Endothelial cell of umbilical vein (primary cell): ENCODE data around the gene SLC9A9. TPM values are rescaled to one million over a fixed set of nuclear protein-coding genes. Genes with fewer than 3 reads are reported as not detected.

ENCODE experiments used
- BruUV-seq: library from RNA; stranded (reverse); fragments of 400-500 nt; replicated peaks from 2 replicates; lab custom pipeline; 2021; lab: Mats Ljungman, UMichigan
- CTCF ChIA-PET: fragments of 300-600, 350-600 bp; sonication (Branson Sonifier 250); formaldehyde crosslinking; loops from one replicate; lab custom pipeline; 2021; ENCODE audit warnings: antibody characterized with exemption, inconsistent platforms; lab: Charles Lee
- POLR2A ChIA-PET: fragments of 300-600, 350-600 bp; sonication (Branson Sonifier 250); formaldehyde crosslinking; loops from one replicate; lab custom pipeline; 2021; ENCODE audit warnings: antibody characterized with exemption, inconsistent platforms; lab: Charles Lee
- DNase-seq: peaks from one replicate; pipeline ENCODE4 v3.0.0-alpha.2; 2011; ENCODE audit warnings: low read depth, low spot score
- FAIRE-seq: peaks from 2 replicates; lab custom pipeline; 2011; peaks lifted over from hg19 to GRCh38; lab: Jason Lieb, UNC
- H2AFZ ChIP-seq: 2 replicates; pipeline ENCODE4 v1.6.0; 2012; ENCODE audit warnings: low read depth, low read length, control low read depth, inconsistent platforms
- H3K27ac ChIP-seq: 2 replicates; pipeline ENCODE4 v1.5.1; 2011; ENCODE audit warnings: low read depth, mild to moderate bottlenecking, control low read depth, low read length, moderate library complexity; ENCODE audit not compliant: insufficient read depth
- H3K27me3 ChIP-seq, 2 experiments: 2 replicates each; pipeline versions ENCODE4 v1.6.0 to v1.6.1; 2011; ENCODE audit warnings: low read length in 2 of 2, mixed read lengths in 1 of 2; ENCODE audit not compliant: control insufficient read depth in 2 of 2, insufficient read depth in 2 of 2
- H3K36me3 ChIP-seq, 2 experiments: 2 replicates in 1 of 2; 3 replicates in 1 of 2; pipeline ENCODE4 v1.5.1; 2011; ENCODE audit warnings: low read length in 2 of 2, mild to moderate bottlenecking in 1 of 2, moderate library complexity in 1 of 2; ENCODE audit not compliant: control insufficient read depth in 2 of 2, insufficient read depth in 2 of 2; ENCODE audit errors: extremely low read depth in 1 of 2
- H3K4me1 ChIP-seq: 3 replicates; pipeline ENCODE4 v1.5.1; 2011; ENCODE audit warnings: mild to moderate bottlenecking, low read length; ENCODE audit not compliant: control insufficient read depth, insufficient read depth; ENCODE audit errors: extremely low read depth
- H3K4me2 ChIP-seq: 2 replicates; pipeline ENCODE4 v1.6.1; 2011; ENCODE audit warnings: low read length, control low read depth, mixed read lengths; ENCODE audit not compliant: insufficient read depth
- H3K4me3 ChIP-seq, 3 experiments: fragments of 200-600 bp in 1 of 3; sonication (generic), shearing (Covaris generic) in 1 of 3; replicated peaks in 1 of 3; 2 replicates each; pipeline ENCODE4 v1.5.1; 2011 to 2016; ENCODE audit warnings: control low read depth in 3 of 3, low read length in 3 of 3, mild to moderate bottlenecking in 2 of 3, inconsistent platforms in 1 of 3, low read depth in 1 of 3, moderate library complexity in 1 of 3; ENCODE audit not compliant: insufficient read depth in 1 of 3
- H3K79me2 ChIP-seq: 2 replicates; pipeline ENCODE4 v1.6.0; 2012; ENCODE audit warnings: low read length, inconsistent platforms; ENCODE audit not compliant: control insufficient read depth, insufficient read depth
- H3K9ac ChIP-seq: replicated peaks from 2 replicates; pipeline ENCODE3; 2011; ENCODE audit warnings: low read length, control low read depth; ENCODE audit not compliant: insufficient read depth; ENCODE audit errors: extremely low read depth
- H3K9me1 ChIP-seq: replicated peaks from 3 replicates; pipeline ENCODE4 v1.6.0; 2011; ENCODE audit warnings: mild to moderate bottlenecking, low read length; ENCODE audit not compliant: control insufficient read depth, insufficient read depth; ENCODE audit errors: extremely low read depth
- H3K9me3 ChIP-seq: replicated peaks from 2 replicates; pipeline ENCODE4 v1.5.1; 2012; ENCODE audit warnings: low read length, inconsistent platforms; ENCODE audit not compliant: control insufficient read depth, insufficient read depth
- H4K20me1 ChIP-seq: replicated peaks from 2 replicates; pipeline ENCODE3; 2011; ENCODE audit warnings: mild to moderate bottlenecking, low read length; ENCODE audit not compliant: control insufficient read depth, insufficient read depth; ENCODE audit errors: extremely low read depth
- EZH2 ChIP-seq: IDR thresholded peaks from 2 replicates; pipeline ENCODE4 v1.6.1; 2012; ENCODE audit warnings: borderline replicate concordance, low read depth, mild to moderate bottlenecking, moderate library complexity, low read length, inconsistent platforms; ENCODE audit not compliant: severe bottlenecking
- FOS ChIP-seq: IDR thresholded peaks from 2 replicates; pipeline ENCODE4 v1.6.1; 2011; ENCODE audit warnings: mild to moderate bottlenecking, low read length, moderate library complexity, borderline replicate concordance; ENCODE audit not compliant: insufficient read depth
- GATA2 ChIP-seq: IDR thresholded peaks from 2 replicates; pipeline ENCODE4 v1.7.0; 2011; ENCODE audit warnings: low read depth, mild to moderate bottlenecking, moderate library complexity, mixed read lengths, low read length; ENCODE audit not compliant: insufficient read length, insufficient read depth
- MYC ChIP-seq: IDR thresholded peaks from one replicate; pipeline ENCODE4 v1.6.1; 2011; ENCODE audit warnings: mild to moderate bottlenecking, low read depth, low read length
- POLR2A ChIP-seq: IDR thresholded peaks from 2 replicates; pipeline ENCODE4 v1.6.1; 2012; ENCODE audit warnings: low read depth, mild to moderate bottlenecking, control low read depth, low read length
- POLR2AphosphoS5 ChIP-seq: IDR thresholded peaks from 2 replicates; pipeline ENCODE4 v1.6.1; 2012; ENCODE audit warnings: low read depth, mild to moderate bottlenecking, control low read depth, low read length, moderate library complexity; ENCODE audit not compliant: insufficient read depth
- dilution Hi-C: fragments of 300-500 bp; cut with MboI; formaldehyde crosslinking; loops from one replicate; pipeline ENCODE4 v1.15.0; 2019; ENCODE audit warnings: low sequenced_read_pairs; ENCODE audit not compliant: extremely low pct_ligation_motif_present
- intact Hi-C: fragments of 100-400 bp; cut with micrococcal nuclease; formaldehyde crosslinking; loops from one replicate; pipeline ENCODE4 v1.10.0; 2022
- polyA plus RNA-seq, 4 experiments: library from polyadenylated mRNA; depleted of rRNA in 3 of 4; stranded (reverse) in 3 of 4; unstranded in 1 of 4; fragments of >200 nt; gene quantifications; 2 replicates each; pipeline versions ENCODE4 v1.2.1 to v1.2.3, GENCODE V29; 2011 to 2012; ENCODE audit warnings: missing spikeins in 1 of 4
- total RNA-seq: library from RNA; stranded (reverse); gene quantifications from 2 replicates; pipeline ENCODE4 v1.2.3, GENCODE V29; 2021
- TF ChIP-seq, protein P1 (sequence below): IDR thresholded peaks from 2 replicates; pipeline ENCODE4 v1.6.1; 2011; ENCODE audit not compliant: insufficient read depth, insufficient read length

The SLC9A9 gene
- total and polyA plus RNA-seq, 2 donors (not counting 3 experiments of a cell fraction or from before 2014, with no cell fraction given) = 1.5 to 1.8 TPM

DNA sequence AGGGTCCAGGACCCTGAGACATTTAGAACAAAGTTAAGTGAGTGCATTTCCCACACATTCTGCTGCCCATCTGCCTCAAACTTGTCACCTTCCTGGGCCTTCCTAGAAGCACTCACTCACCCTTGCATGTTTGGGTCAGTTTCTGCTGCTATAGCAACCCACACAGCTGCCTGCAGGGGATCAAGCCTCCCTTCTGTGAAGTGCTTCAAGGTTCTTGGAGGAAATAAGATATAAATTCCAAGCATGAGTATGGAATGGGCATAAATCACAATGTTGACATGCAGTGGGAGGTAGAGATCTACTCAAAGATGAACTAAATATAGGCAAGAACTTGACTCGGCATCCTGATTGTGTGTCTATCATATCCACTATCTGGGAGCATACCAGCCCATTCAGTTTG is 140.4 kb downstream of the SLC9A9 start:
- no peak overlapping the region for H3K4me3 ChIP-seq
- no peak for DNase-seq
- H3K36me3 ChIP-seq = no peaks in the 10 kb centered on the region
- H3K27ac ChIP-seq = no peak overlapping the region
- H3K79me2 ChIP-seq = no peaks in the 10 kb centered on the region
- dilution Hi-C loops (no loop called here), intact Hi-C loops (no loop called here)
- H3K4me2 ChIP-seq = no peak overlapping the region
- no peaks in the 10 kb centered on the region for H4K20me1 ChIP-seq
- POLR2A ChIA-PET = no interaction called here
- H3K9me1 ChIP-seq = no peaks in the 10 kb centered on the region
- no peak for TF ChIP-seq GATA2
- TF ChIP-seq, protein P1, sequence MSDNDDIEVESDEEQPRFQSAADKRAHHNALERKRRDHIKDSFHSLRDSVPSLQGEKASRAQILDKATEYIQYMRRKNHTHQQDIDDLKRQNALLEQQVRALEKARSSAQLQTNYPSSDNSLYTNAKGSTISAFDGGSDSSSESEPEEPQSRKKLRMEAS = no peak
- no peak for TF ChIP-seq EZH2
- TF ChIP-seq FOS = no peak
- TF ChIP-seq POLR2AphosphoS5 = no peak
- TF ChIP-seq POLR2A = no peak
- TF ChIP-seq MYC = no peak
- H2AFZ ChIP-seq = no peak overlapping the region
- CTCF ChIA-PET = interaction anchor here (1.2 kb wide), 1 partner anchor 632 kb away, joined by 3 read pairs; no protein-coding TSS in a partner anchor
- H3K4me1 ChIP-seq = no peaks in the 10 kb centered on the region
- H3K27me3 ChIP-seq = peaks cover 0 to 2% of the 10 kb centered on the region in 2 experiments
- FAIRE-seq = no peak
- no TSS peak for BruUV-seq
- H3K9me3 ChIP-seq = no peaks in the 10 kb centered on the region
- H3K9ac ChIP-seq = no peak overlapping the region

DNA sequence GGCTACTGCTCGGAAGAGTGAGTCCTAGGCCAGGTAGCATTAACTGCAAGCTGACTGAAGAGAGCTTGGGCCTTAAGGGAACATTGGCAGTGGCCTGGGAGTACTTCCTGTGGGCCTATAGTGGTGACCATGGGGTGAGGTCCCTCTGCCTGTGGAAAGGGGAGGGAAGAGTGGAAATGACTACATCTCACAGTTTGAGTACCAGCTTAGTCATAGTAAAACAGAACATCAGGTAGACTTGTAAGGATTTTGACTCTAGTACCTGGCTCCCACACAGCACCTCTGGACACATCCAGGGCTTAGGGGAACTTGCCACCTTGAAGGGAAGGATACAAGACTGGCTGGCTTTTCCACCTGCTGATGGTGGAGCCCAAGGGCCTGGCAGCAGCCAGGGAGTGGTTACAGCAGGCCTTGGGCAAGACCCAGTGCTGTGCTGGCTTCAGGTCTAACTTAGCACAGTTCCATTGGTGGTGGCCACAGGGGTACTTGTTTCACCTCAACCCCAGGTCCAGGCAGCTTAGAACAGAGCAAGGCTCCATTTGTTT is 147.8 kb downstream of the SLC9A9 start:
- intact Hi-C loops (no loop called here), dilution Hi-C loops (no loop called here)
- no peak for TF ChIP-seq POLR2AphosphoS5
- no peak for TF ChIP-seq FOS
- TF ChIP-seq, protein P1 = no peak
- Histone ChIP-seq H2AFZ (no peak overlapping the region), H3K4me2 (no peak overlapping the region), H4K20me1 (no peaks in the 10 kb centered on the region), H3K9ac (no peak overlapping the region), H3K4me3 (no peak overlapping the region), H3K27me3 (no peaks in the 10 kb centered on the region), H3K9me3 (no peaks in the 10 kb centered on the region), H3K27ac (no peak overlapping the region), H3K4me1 (no peaks in the 10 kb centered on the region), H3K9me1 (no peaks in the 10 kb centered on the region), H3K79me2 (no peaks in the 10 kb centered on the region), H3K36me3 (no peaks in the 10 kb centered on the region)
- ChIA-PET POLR2A (no interaction called here), CTCF (no interaction called here)
- BruUV-seq = no TSS peak
- no peak for FAIRE-seq
- no peak for DNase-seq
